Activated CD4-positive, alpha-beta T cell treated with anti-CD3 and anti-CD28 coated beads for 24 hours (primary cell): ENCODE results near the gene PTGIR.

ENCODE experiments used
- DNase-seq, 2 donors: peaks; one replicate each; pipeline ENCODE4 v3.0.0-alpha.2; 2020; ENCODE audit warnings: low read depth in 2 of 2

PTGIR gene

GRCh38 chr19:46624958-46625661, at the start of gene PTGIR:
TSS of gene PTGIR (minus strand) at chr19:46625089. CDS start at chr19:46624225, 864 bp downstream.
- DNase-seq = no peak

- no peak for DNase-seq
These were observed 45.9 kb upstream of the PTGIR start for GRCh38 chr19:46670813-46671212.

- no peak for DNase-seq
These were observed 43.8 kb upstream of the PTGIR start for GRCh38 chr19:46668662-46669061.

GRCh38 chr19:46665072-46665471, 40.2 kb upstream of the PTGIR start:
- DNase-seq = no peak

GRCh38 chr19:46661735-46662592, 37.1 kb upstream of the PTGIR start:
- peak; percentile 57 to 68 for DNase-seq

- peak; percentile 100 for DNase-seq
These were observed 36.3 kb upstream of the PTGIR start, which contains the start of gene DACT3 for GRCh38 chr19:46661020-46661731. TSS of gene DACT3 (minus strand) at chr19:46661182. CDS start at chr19:46661064, 118 bp downstream.

- DNase-seq = no peak
These were observed 35.7 kb upstream of the PTGIR start for GRCh38 chr19:46660551-46661019.

- DNase-seq = no peak
These were observed 35.2 kb upstream of the PTGIR start for GRCh38 chr19:46660008-46660517.

GRCh38 chr19:46659151-46660007, 34.5 kb upstream of the PTGIR start:
- DNase-seq = no peak

GRCh38 chr19:46656541-46656940, 31.7 kb upstream of the PTGIR start:
- DNase-seq = no peak

- DNase-seq = no peak
These were observed 29.8 kb upstream of the PTGIR start for GRCh38 chr19:46654621-46655152.

- DNase-seq = no peak
These were observed 25.6 kb upstream of the PTGIR start for GRCh38 chr19:46650445-46650844.

GRCh38 chr19:46648961-46649960, 24.4 kb upstream of the PTGIR start:
- no peak for DNase-seq

- no peak for DNase-seq
These were observed 23.4 kb upstream of the PTGIR start for GRCh38 chr19:46648060-46648960.

- DNase-seq = no peak
These were observed 21.5 kb upstream of the PTGIR start for GRCh38 chr19:46646402-46646801.

GRCh38 chr19:46644720-46645119, 19.8 kb upstream of the PTGIR start:
- no peak for DNase-seq

- no peak for DNase-seq
These were observed 15.8 kb upstream of the PTGIR start for GRCh38 chr19:46640656-46641055.
